GM12878 (cell line): Measurements from ENCODE around the gene PLEKHA6.

Experiments used
- EZH2 ChIP-seq: IDR thresholded peaks from 2 replicates; pipeline ENCODE4 v1.6.1; 2012; ENCODE audit warnings: low read depth, mild to moderate bottlenecking, control low read depth, inconsistent platforms, low read length, borderline replicate concordance; ENCODE audit not compliant: control insufficient read depth
- POLR2A ChIP-seq: IDR thresholded peaks from 2 replicates; pipeline ENCODE4 v1.6.1; 2011; ENCODE audit warnings: low read depth, mild to moderate bottlenecking, low read length
- RAD21 ChIP-seq: IDR thresholded peaks from 2 replicates; pipeline ENCODE4 v1.6.1; 2011; ENCODE audit warnings: mild to moderate bottlenecking, low read depth, low read length, moderate library complexity; ENCODE audit not compliant: insufficient read depth
- TF ChIP-seq, protein P1 (sequence below), 3 experiments: IDR thresholded peaks in 2 of 3; conservative IDR thresholded peaks in 1 of 3; 2 replicates each; pipeline ENCODE4 v1.5.1; 2011; ENCODE audit warnings: low read depth in 3 of 3, low read length in 3 of 3, mild to moderate bottlenecking in 3 of 3, control low read depth in 2 of 3, moderate library complexity in 2 of 3, inconsistent platforms in 1 of 3, mixed read lengths in 1 of 3; ENCODE audit not compliant: control insufficient read depth in 2 of 3, insufficient read depth in 1 of 3; ENCODE audit errors: extremely low read depth in 1 of 3
- TF ChIP-seq, protein P2 (sequence below): fragments of 450-650 bp; IDR thresholded peaks from 2 replicates; pipeline ENCODE4 v1.6.1; 2016; ENCODE audit warnings: mild to moderate bottlenecking

DNA sequence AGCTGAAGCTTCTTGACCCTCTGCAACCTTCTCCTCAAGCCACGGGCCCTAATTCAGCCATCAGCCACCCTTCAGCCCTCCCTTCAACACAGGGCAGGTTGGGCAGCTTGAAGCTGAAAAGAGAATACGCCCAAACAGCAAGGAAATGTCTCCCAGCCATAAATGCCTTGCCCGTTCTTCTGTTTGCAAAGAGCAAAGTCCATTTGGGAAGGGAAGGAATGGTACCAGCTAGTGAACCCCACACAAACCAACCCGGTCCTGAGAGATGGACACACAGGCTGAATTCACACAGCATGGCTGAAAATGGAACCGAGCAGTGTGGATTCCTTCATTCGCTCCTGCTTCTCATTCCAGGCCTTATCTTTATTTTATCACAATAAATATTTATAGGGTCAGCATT, 11.5 kb downstream of the PLEKHA6 start:
- TF ChIP-seq, protein P1, sequence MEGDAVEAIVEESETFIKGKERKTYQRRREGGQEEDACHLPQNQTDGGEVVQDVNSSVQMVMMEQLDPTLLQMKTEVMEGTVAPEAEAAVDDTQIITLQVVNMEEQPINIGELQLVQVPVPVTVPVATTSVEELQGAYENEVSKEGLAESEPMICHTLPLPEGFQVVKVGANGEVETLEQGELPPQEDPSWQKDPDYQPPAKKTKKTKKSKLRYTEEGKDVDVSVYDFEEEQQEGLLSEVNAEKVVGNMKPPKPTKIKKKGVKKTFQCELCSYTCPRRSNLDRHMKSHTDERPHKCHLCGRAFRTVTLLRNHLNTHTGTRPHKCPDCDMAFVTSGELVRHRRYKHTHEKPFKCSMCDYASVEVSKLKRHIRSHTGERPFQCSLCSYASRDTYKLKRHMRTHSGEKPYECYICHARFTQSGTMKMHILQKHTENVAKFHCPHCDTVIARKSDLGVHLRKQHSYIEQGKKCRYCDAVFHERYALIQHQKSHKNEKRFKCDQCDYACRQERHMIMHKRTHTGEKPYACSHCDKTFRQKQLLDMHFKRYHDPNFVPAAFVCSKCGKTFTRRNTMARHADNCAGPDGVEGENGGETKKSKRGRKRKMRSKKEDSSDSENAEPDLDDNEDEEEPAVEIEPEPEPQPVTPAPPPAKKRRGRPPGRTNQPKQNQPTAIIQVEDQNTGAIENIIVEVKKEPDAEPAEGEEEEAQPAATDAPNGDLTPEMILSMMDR (IDR thresholded peaks at IDR 0.05 in 2 of 3, conservative IDR thresholded peaks at IDR 0.05 in 1 of 3; ENCODE audit: control insufficient read depth in 2 of 3, extremely low read depth in 1 of 3, insufficient read depth in 1 of 3, low read depth in 3 of 3, low read length in 3 of 3) = no peak
- TF ChIP-seq, protein P2, sequence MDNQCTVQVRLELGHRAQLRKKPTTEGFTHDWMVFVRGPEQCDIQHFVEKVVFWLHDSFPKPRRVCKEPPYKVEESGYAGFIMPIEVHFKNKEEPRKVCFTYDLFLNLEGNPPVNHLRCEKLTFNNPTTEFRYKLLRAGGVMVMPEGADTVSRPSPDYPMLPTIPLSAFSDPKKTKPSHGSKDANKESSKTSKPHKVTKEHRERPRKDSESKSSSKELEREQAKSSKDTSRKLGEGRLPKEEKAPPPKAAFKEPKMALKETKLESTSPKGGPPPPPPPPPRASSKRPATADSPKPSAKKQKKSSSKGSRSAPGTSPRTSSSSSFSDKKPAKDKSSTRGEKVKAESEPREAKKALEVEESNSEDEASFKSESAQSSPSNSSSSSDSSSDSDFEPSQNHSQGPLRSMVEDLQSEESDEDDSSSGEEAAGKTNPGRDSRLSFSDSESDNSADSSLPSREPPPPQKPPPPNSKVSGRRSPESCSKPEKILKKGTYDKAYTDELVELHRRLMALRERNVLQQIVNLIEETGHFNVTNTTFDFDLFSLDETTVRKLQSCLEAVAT = no peak
- no peak for TF ChIP-seq POLR2A
- no peak for TF ChIP-seq EZH2
- no peak for TF ChIP-seq RAD21
